H9 (cell line): ENCODE results near the gene TPRN. TPM values are rescaled to one million over a fixed set of nuclear protein-coding genes. Genes with fewer than 3 reads are reported as not detected.

Experiments
- DNase-seq: peaks from one replicate; pipeline ENCODE4 v3.0.0-alpha.2; 2017
- H2AFZ ChIP-seq: one replicate; pipeline ENCODE4 v1.6.1; 2013; ENCODE audit warnings: mild to moderate bottlenecking, low read length, control low read depth, moderate library complexity
- H2AK5ac ChIP-seq: 2 replicates; pipeline ENCODE4 v1.6.1; 2013; ENCODE audit warnings: low read length, control low read depth, mixed read lengths; ENCODE audit not compliant: insufficient read length
- H2BK120ac ChIP-seq: one replicate; pipeline ENCODE4 v1.6.1; 2013; ENCODE audit warnings: low read depth, mild to moderate bottlenecking, low read length, control low read depth, inconsistent platforms; ENCODE audit not compliant: poor library complexity, severe bottlenecking
- H2BK12ac ChIP-seq: 2 replicates; pipeline ENCODE4 v1.6.1; 2013; ENCODE audit warnings: low read length, control low read depth, mixed read lengths, low read depth; ENCODE audit not compliant: insufficient read length
- H2BK15ac ChIP-seq: 2 replicates; pipeline ENCODE4 v1.6.1; 2013; ENCODE audit warnings: low read depth, low read length, control low read depth
- H2BK20ac ChIP-seq: one replicate; pipeline ENCODE4 v1.6.1; 2013; ENCODE audit warnings: low read depth, mild to moderate bottlenecking, low read length, control low read depth, inconsistent platforms; ENCODE audit not compliant: poor library complexity, severe bottlenecking
- H2BK5ac ChIP-seq: 2 replicates; pipeline ENCODE4 v1.6.1; 2013; ENCODE audit warnings: low read length, control low read depth, mixed read lengths; ENCODE audit not compliant: insufficient read length
- H3K14ac ChIP-seq: 2 replicates; pipeline ENCODE4 v1.6.1; 2013; ENCODE audit warnings: low read length, control low read depth; ENCODE audit not compliant: insufficient read depth
- H3K18ac ChIP-seq: 2 replicates; pipeline ENCODE4 v1.6.1; 2013; ENCODE audit warnings: low read depth, mild to moderate bottlenecking, mixed read lengths, low read length, control low read depth; ENCODE audit not compliant: insufficient read length
- H3K23ac ChIP-seq: 2 replicates; pipeline ENCODE4 v1.6.1; 2013; ENCODE audit warnings: low read length, control low read depth, mixed read lengths, low read depth; ENCODE audit not compliant: insufficient read length
- H3K23me2 ChIP-seq: 2 replicates; pipeline ENCODE4 v1.6.1; 2013; ENCODE audit warnings: low read depth, mild to moderate bottlenecking, mixed read lengths, low read length, control low read depth; ENCODE audit not compliant: insufficient read length, poor library complexity, severe bottlenecking
- H3K27ac ChIP-seq: 2 replicates; pipeline ENCODE4 v1.5.1; 2013; ENCODE audit warnings: low read length, control low read depth, mixed read lengths, low read depth; ENCODE audit not compliant: insufficient read length
- H3K27me3 ChIP-seq: 2 replicates; pipeline ENCODE4 v1.6.1; 2013; ENCODE audit warnings: low read length, control low read depth, inconsistent platforms; ENCODE audit not compliant: insufficient read depth
- H3K4ac ChIP-seq: 2 replicates; pipeline ENCODE4 v1.6.1; 2013; ENCODE audit warnings: low read depth, mild to moderate bottlenecking, control low read depth, inconsistent platforms, low read length, moderate library complexity
- H3K4me1 ChIP-seq: 2 replicates; pipeline ENCODE4 v1.6.1; 2013; ENCODE audit warnings: low read length, control low read depth, inconsistent platforms; ENCODE audit not compliant: insufficient read depth
- H3K4me2 ChIP-seq: 2 replicates; pipeline ENCODE4 v1.6.1; 2013; ENCODE audit warnings: low read length, control low read depth, mixed read lengths; ENCODE audit not compliant: insufficient read length, insufficient read depth
- H3K56ac ChIP-seq: 2 replicates; pipeline ENCODE4 v1.6.1; 2013; ENCODE audit warnings: low read depth, mild to moderate bottlenecking, mixed read lengths, low read length, control low read depth; ENCODE audit not compliant: insufficient read length
- H3K79me1 ChIP-seq: 2 replicates; pipeline ENCODE4 v1.6.1; 2013; ENCODE audit warnings: low read depth, mild to moderate bottlenecking, moderate library complexity, low read length, control low read depth, inconsistent platforms; ENCODE audit not compliant: insufficient read depth, poor library complexity, severe bottlenecking
- H3K79me2 ChIP-seq: 2 replicates; pipeline ENCODE4 v1.6.1; 2013; ENCODE audit warnings: low read length, control low read depth, inconsistent platforms; ENCODE audit not compliant: insufficient read depth
- H3K9ac ChIP-seq: 2 replicates; pipeline ENCODE4 v1.6.1; 2013; ENCODE audit warnings: low read length, control low read depth, mixed read lengths; ENCODE audit not compliant: insufficient read length; ENCODE audit errors: extremely low read depth
- H3K9me3 ChIP-seq: one replicate; pipeline ENCODE4 v1.6.1; 2013; ENCODE audit warnings: low read depth, low read length, inconsistent platforms; ENCODE audit not compliant: control insufficient read depth
- H3T11ph ChIP-seq: one replicate; pipeline ENCODE4 v1.6.1; 2013; ENCODE audit warnings: mild to moderate bottlenecking, low read length, control low read depth, inconsistent platforms
- H4K20me1 ChIP-seq: one replicate; pipeline ENCODE4 v1.6.1; 2013; ENCODE audit not compliant: control insufficient read depth, insufficient read length, insufficient read depth
- H4K5ac ChIP-seq: 2 replicates; pipeline ENCODE4 v1.6.1; 2013; ENCODE audit warnings: low read depth, mild to moderate bottlenecking, mixed read lengths, low read length, control low read depth; ENCODE audit not compliant: insufficient read length
- H4K8ac ChIP-seq: replicated peaks from 2 replicates; pipeline ENCODE4 v1.6.1; 2013; ENCODE audit warnings: low read length, control low read depth, mixed read lengths, low read depth; ENCODE audit not compliant: insufficient read length
- H4K91ac ChIP-seq: 2 replicates; pipeline ENCODE4 v1.6.1; 2013; ENCODE audit warnings: low read depth, mild to moderate bottlenecking, moderate library complexity, mixed read lengths, low read length, control low read depth; ENCODE audit not compliant: insufficient read length
- H3K27ac Mint-ChIP-seq, 3 experiments: 2 replicates in 2 of 3; 3 replicates in 1 of 3; pipeline ENCODE4 v1.8.0; 2020 to 2021; ENCODE audit warnings: mixed read lengths in 3 of 3, mild to moderate bottlenecking in 1 of 3, moderate library complexity in 1 of 3
- H3K27me3 Mint-ChIP-seq: 2 replicates; pipeline ENCODE4 v1.8.0; 2021; ENCODE audit warnings: low read depth, mild to moderate bottlenecking, moderate library complexity, mixed read lengths
- H3K36me3 Mint-ChIP-seq, 3 experiments: 2 replicates in 2 of 3; 3 replicates in 1 of 3; pipeline ENCODE4 v1.8.0; 2020 to 2021; ENCODE audit warnings: low read depth in 3 of 3, mixed read lengths in 3 of 3; ENCODE audit not compliant: insufficient read depth in 1 of 3
- H3K4me1 Mint-ChIP-seq, 2 experiments: 2 replicates each; pipeline ENCODE4 v1.8.0; 2020; ENCODE audit warnings: mixed read lengths in 2 of 2
- H3K4me3 Mint-ChIP-seq, 2 experiments: 2 replicates in 1 of 2; 3 replicates in 1 of 2; pipeline ENCODE4 v1.8.0; 2020 to 2021; ENCODE audit warnings: mild to moderate bottlenecking in 2 of 2, mixed read lengths in 2 of 2, moderate library complexity in 1 of 2
- H3K9me3 Mint-ChIP-seq, 2 experiments: 2 replicates in 1 of 2; 3 replicates in 1 of 2; pipeline ENCODE4 v1.8.0; 2020; ENCODE audit warnings: mild to moderate bottlenecking in 2 of 2, mixed read lengths in 2 of 2, moderate library complexity in 1 of 2
- CTCF ChIP-seq: fragments of 200-600 bp; sonication (generic); conservative IDR thresholded peaks from 3 replicates; pipeline ENCODE4 v1.8.0; 2021; ENCODE audit warnings: antibody characterized with exemption, mild to moderate bottlenecking
- WGBS: extraction: QIAGEN DNeasy Blood & Tissue Kit; methylation state at CpG from one replicate; pipeline ENCODE4 v1.1.7; 2013; ENCODE audit warnings: missing lambda C conversion rate, low lambda C conversion rate, mixed read lengths; ENCODE audit not compliant: insufficient read length; ENCODE audit errors: extremely low coverage; 5-methylcytosine and 5-hydroxymethylcytosine counted together
- total RNA-seq: library from RNA; stranded (reverse); gene quantifications from 2 replicates; pipeline ENCODE4 v1.2.1, GENCODE V29; 2021

Gene TPRN
- total RNA-seq, 1 experiment from 2014 or later = 30.7 TPM

GRCh38 chr9:137192859-137193258, 7.7 kb downstream of the TPRN start:
- no peak overlapping the region for H4K8ac ChIP-seq
- H3T11ph ChIP-seq = no peak overlapping the region
- no peak overlapping the region for H3K4me2 ChIP-seq
- H3K18ac ChIP-seq = no peak overlapping the region
- H3K4ac ChIP-seq = no peak overlapping the region
- H2AFZ ChIP-seq = no peak overlapping the region
- peaks cover 2% of the 10 kb centered on the region; the same call in 1 of the 2 replicates for H3K79me2 ChIP-seq
- no peak overlapping the region for H3K56ac ChIP-seq
- H3K36me3 Mint-ChIP-seq = peaks cover 5 to 15% (median 12%) of the 10 kb centered on the region in 3 experiments; a peak in 5 of 7 replicates
- H3K23me2 ChIP-seq = peaks cover 8% of the 10 kb centered on the region
- H2BK15ac ChIP-seq = no peak overlapping the region
- no peak overlapping the region for H3K27ac ChIP-seq
- H3K27me3 ChIP-seq = no peaks in the 10 kb centered on the region
- H3K79me1 ChIP-seq = peaks cover under 1% of the 10 kb centered on the region
- peaks cover 13 to 17% of the 10 kb centered on the region in 2 experiments for H3K4me1 Mint-ChIP-seq
- H4K20me1 ChIP-seq = no peaks in the 10 kb centered on the region
- H2BK20ac ChIP-seq = no peak overlapping the region
- DNase-seq = no peak
- no peak overlapping the region for H3K14ac ChIP-seq
- H4K5ac ChIP-seq = no peak overlapping the region
- H3K9me3 ChIP-seq = no peaks in the 10 kb centered on the region
- H2AK5ac ChIP-seq = no peak overlapping the region
- no peak overlapping the region for H3K23ac ChIP-seq
- TF ChIP-seq CTCF = no peak
- no peak overlapping the region for H4K91ac ChIP-seq
- no peaks in the 10 kb centered on the region for H3K9me3 Mint-ChIP-seq
- WGBS = no CpG with 5 or more reads among the region's 2 CpGs
- H3K4me3 Mint-ChIP-seq = no peak overlapping the region
- H2BK5ac ChIP-seq = no peak overlapping the region
- H3K4me1 ChIP-seq = peaks cover 5% of the 10 kb centered on the region; the same call in 1 of the 2 replicates
- H2BK120ac ChIP-seq = no peak overlapping the region
- H3K27me3 Mint-ChIP-seq = no peaks in the 10 kb centered on the region
- no peak overlapping the region for H2BK12ac ChIP-seq
- H3K27ac Mint-ChIP-seq = no peak overlapping the region
- H3K9ac ChIP-seq = no peak overlapping the region
